ENCODE results near the gene ALDOB.

GRCh38 chr9:101380295-101380694, 55.3 kb downstream of the ALDOB start:
- no peak for TF ChIP-seq CTCF (tag by site-specific recombination; IDR thresholded peaks at IDR 0.05)
- TF ChIP-seq MYNN (tag by site-specific recombination; IDR thresholded peaks at IDR 0.05; ENCODE audit: borderline replicate concordance) = no peak
- TF ChIP-seq TCF7L2 (IDR thresholded peaks at IDR 0.05; ENCODE audit: borderline replicate concordance, low read depth, low read length) = no peak
- TF ChIP-seq ATF2 (tag by site-specific recombination; IDR thresholded peaks at IDR 0.05; ENCODE audit: low read depth) = no peak
- no peak for TF ChIP-seq ZFP37 (tag by site-specific recombination; IDR thresholded peaks at IDR 0.05)
- TF ChIP-seq ZNF302 (tag by site-specific recombination; IDR thresholded peaks at IDR 0.05; ENCODE audit: low read depth) = no peak

Measured in HEK293 (cell line).